Measurements from ENCODE around the gene SLC38A3.
A peak's percentile ranks its signal among the peaks of the same experiment; 100 is the strongest.

SLC38A3 gene

GRCh38 chr3:50190936-50191660 is 14.0 kb upstream of the SLC38A3 start, which contains the start of gene GNAT1:
GNAT1 (plus strand) TSS chr3:50191610; CDS start chr3:50191726, 116 bp downstream.
- no peak for TF ChIP-seq CTCF (conservative IDR thresholded peaks at IDR 0.05; ENCODE audit: low read depth, low read length)
- DNase-seq (ENCODE audit: low read depth), result no peak
- no peak within 1 kb of the TSS for H3K4me3 ChIP-seq (ENCODE audit: low read depth, low read length)

DNA sequence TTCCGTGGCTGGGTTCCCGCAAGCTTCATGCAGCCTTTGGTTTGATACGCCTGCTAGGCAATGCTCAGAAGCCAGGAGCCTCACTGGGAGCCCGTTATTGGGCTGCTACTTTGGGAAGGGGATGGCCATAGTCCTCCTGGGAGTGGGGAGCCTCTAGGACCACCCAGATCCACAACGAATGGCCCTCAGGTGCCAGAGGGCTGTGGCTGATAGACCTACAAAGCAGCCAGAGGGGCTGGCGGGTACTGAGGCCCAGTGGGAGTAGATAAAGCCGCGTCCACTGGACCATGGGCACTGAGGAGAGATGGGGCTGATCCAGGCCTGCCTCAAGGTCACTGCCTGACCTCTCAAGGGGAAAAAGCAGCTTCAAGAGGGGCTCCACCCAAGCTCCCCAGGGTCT is 12.9 kb upstream of the SLC38A3 start:
- no peak for DNase-seq (ENCODE audit: low read depth)
- TF ChIP-seq CTCF (conservative IDR thresholded peaks at IDR 0.05; ENCODE audit: low read depth, low read length), result no peak
- no peak overlapping the region for H3K4me3 ChIP-seq (ENCODE audit: low read depth, low read length)

DNA sequence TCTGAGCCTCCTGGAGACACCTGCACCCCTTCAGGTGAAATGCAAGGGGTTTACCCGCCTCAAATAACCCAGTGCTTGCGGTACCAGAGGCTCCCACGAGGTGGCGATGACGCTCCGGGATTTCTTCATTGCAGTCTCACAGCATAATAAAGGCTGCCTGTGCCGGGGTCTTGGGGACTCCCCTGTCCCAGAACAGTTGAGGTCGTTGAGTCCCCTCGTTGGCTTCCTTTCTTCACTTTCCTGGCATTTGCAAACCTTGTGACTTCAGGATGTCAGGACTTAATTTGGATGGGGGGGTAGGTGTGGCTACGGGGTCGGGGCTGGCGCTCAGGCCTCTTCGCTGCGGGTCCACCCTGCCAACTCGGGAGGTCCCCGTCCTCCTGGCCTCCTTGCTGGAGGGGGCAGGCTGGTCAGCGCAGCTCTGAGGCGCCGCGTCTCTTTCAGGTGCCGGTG is 12.4 kb upstream of the SLC38A3 start:
- peak; percentile 97 for TF ChIP-seq CTCF (conservative IDR thresholded peaks at IDR 0.05; ENCODE audit: low read depth, low read length)

DNA sequence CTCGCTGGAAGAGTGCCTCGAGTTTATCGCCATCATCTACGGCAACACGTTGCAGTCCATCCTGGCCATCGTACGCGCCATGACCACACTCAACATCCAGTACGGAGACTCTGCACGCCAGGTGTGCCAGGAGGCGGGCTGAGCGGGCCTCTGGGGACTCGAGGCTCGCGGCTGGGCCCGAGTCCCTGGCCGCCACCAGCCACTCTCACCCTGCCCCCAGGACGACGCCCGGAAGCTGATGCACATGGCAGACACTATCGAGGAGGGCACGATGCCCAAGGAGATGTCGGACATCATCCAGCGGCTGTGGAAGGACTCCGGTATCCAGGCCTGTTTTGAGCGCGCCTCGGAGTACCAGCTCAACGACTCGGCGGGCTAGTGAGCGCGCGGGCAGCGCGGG is 11.8 kb upstream of the SLC38A3 start:
- TF ChIP-seq CTCF (conservative IDR thresholded peaks at IDR 0.05; ENCODE audit: low read depth, low read length), result no peak
- H3K4me3 ChIP-seq (ENCODE audit: low read depth, low read length), result no peak overlapping the region
- DNase-seq (ENCODE audit: low read depth), result no peak

More for the DNA sequence above, 12.4 kb upstream of the SLC38A3 start:
- peak; percentile 67 for DNase-seq (ENCODE audit: low read depth)
- no peak overlapping the region for H3K4me3 ChIP-seq (ENCODE audit: low read depth, low read length)

GRCh38 chr3:50193746-50194127 is 11.3 kb upstream of the SLC38A3 start:
- no peak for TF ChIP-seq CTCF (conservative IDR thresholded peaks at IDR 0.05; ENCODE audit: low read depth, low read length)
- no peak overlapping the region for H3K4me3 ChIP-seq (ENCODE audit: low read depth, low read length)
- no peak for DNase-seq (ENCODE audit: low read depth)

DNA sequence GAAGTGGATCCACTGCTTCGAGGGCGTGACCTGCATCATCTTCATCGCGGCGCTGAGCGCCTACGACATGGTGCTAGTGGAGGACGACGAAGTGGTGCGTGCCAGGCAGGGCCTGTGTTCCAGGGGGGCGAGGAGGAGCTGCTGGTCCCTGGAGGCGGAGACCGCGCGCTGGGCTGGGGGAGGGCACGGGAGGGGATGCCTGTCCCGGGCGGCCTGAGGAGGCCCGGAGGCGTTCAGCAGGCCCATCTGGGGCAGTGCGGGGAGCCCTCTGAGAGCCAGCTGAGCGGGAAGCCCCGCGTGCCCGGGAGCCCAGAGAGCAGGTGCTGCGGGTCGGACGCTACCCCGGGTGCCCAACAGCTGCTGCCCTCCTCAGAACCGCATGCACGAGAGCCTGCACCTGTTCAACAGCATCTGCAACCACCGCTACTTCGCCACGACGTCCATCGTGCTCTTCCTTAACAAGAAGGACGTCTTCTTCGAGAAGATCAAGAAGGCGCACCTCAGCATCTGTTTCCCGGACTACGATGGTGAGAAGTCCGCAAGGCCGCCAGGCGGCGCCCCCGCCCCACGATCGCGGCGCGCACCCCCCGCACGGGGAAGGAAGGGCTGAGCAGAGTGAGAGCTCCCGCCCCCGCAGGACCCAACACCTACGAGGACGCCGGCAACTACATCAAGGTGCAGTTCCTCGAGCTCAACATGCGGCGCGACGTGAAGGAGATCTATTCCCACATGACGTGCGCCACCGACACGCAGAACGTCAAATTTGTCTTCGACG is 10.8 kb upstream of the SLC38A3 start:
- no peak overlapping the region for H3K4me3 ChIP-seq (ENCODE audit: low read depth, low read length)
- peak; percentile 69 for DNase-seq (ENCODE audit: low read depth)
- peak; percentile 73 for TF ChIP-seq CTCF (conservative IDR thresholded peaks at IDR 0.05; ENCODE audit: low read depth, low read length)

All from choroid plexus epithelial cell (primary cell).